NCI-H2227 (cell line): ENCODE measurements around the gene GPBAR1.

Source experiments
- DNase-seq: peaks from one replicate; lab custom pipeline; 2025; ENCODE audit not compliant: unreplicated experiment; lab: John Stamatoyannopoulos, UW

GPBAR1 gene

GRCh38 chr2:218244204-218244603, 16.6 kb upstream of the GPBAR1 start:
- no peak for DNase-seq

DNA sequence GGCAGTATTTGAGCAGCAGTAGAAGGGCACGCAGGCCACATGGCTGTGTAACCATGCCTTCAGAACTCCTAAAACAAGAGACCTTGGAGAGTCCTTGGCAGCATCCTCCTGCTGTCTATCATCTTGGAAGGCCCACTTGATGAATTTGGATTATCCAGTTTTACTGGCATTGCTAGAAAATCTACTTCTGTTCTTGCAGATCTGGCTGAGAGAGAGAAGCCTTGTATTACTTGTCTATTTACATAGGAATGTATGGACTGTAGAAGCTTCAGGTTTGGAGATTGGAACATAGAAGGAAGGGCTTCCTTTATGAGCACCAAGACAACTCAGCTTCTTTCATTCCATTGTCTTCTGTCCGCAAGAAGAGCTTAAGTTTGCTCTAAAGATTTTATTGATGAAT, 16.1 kb upstream of the GPBAR1 start:
- DNase-seq, result no peak

DNA sequence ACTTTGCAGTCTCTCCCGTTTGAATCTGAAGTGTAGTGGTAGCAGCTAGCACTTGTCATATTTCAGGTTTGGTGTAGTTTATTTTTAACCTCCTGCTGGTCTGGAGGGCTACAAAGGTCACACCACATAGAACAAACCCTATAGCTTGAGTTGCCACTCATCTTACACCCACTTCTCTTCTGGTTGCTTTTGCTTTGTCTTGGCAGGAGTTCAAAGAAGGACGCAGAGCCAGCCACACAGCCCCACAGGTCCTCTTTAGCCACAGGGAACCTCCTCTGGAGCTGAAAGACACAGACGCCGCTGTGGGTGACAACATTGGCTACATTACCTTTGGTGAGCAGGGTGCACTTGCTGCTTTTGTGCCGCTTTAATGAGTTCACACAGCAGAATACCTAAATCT, 15.6 kb upstream of the GPBAR1 start:
- no peak for DNase-seq

- DNase-seq, result no peak
Observed at GRCh38 chr2:218249691-218250090, 11.1 kb upstream of the GPBAR1 start.

DNA sequence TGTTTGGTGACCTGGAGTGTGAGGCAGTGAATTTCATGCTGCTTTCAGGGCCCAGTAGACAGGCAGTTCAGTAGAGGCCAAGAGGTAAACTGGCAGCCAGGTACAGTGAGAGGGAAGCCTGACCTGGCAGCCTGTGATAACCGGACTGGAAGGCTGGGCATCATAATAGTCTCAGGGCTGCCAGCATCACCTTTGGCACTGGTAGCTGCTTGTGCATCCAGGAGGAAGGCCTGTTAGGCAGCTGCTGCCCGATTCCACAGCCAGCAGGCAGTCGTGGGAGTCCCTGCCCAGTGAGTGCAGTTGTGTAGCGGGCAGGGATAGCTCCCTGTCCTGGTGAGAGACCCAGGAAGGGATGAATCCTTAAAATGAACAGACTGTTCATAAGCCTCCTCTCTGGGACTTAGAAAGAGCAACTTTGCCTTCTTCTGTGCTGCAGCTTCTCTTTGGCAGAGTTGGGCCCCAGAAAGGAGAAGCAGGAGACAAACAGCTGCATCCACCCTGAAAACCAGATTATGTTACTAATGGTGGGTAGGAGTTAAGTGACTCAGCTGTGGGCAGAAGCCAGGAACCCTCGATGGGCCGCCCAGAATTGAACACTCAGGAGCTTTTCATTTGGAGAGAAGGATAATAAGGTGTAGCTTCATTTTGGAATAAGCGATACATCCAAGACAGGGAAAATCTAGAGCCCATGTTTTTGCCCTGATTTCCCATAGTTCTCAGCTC, 8.1 kb upstream of the GPBAR1 start:
- no peak for DNase-seq

DNA sequence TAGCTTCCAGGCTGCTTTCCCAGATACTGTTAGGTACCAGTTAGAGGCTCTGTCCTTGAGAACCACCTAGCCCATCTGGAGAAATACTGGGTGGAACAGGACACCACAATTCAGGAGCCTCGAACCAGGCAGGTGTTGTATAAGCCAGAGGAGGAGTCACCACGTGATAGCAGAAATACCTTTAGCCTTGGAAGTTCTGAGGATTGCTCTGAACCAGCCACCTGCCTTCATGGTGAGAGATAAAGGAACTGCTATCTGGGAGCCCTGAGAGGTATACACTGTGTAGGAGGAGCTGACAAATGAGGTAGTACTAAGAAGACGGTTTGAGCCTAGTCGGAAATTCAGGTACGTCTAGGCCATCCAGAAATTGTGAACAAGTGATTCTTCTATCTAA, 7.6 kb upstream of the GPBAR1 start:
- DNase-seq, result no peak

GRCh38 chr2:218255446-218255845, 5.4 kb upstream of the GPBAR1 start:
- no peak for DNase-seq

GRCh38 chr2:218256612-218257350, 4.0 kb upstream of the GPBAR1 start:
- no peak for DNase-seq

DNA sequence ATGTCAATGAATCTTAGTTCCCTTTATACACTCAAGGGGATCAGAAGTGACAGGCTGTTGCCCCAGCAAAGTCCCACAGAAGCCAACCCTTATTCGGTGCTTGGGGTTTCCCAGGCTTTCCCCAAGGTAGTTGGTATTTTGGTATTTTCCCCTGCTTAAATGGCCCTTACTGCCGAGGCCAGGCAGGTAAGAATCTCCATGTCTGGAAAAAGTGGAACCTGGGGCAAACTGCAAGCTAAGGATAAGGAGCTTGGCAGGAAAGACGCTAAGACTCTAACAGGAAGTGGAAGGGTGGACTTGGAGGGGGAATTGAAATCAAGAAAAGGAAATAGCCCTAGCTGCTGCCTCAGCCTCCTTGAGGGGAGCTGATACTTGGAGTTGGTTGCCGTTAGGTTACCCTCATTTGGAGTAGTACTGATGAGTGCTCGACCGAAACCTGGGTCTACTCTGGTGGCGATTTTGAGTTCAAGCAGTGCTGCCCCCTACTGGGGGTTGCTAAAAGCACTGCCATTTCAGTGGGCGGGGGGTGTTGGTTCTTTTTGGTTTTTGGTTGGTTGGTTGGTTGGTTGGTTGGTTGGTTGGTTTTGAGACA, 3.3 kb upstream of the GPBAR1 start:
- DNase-seq, result no peak

DNA sequence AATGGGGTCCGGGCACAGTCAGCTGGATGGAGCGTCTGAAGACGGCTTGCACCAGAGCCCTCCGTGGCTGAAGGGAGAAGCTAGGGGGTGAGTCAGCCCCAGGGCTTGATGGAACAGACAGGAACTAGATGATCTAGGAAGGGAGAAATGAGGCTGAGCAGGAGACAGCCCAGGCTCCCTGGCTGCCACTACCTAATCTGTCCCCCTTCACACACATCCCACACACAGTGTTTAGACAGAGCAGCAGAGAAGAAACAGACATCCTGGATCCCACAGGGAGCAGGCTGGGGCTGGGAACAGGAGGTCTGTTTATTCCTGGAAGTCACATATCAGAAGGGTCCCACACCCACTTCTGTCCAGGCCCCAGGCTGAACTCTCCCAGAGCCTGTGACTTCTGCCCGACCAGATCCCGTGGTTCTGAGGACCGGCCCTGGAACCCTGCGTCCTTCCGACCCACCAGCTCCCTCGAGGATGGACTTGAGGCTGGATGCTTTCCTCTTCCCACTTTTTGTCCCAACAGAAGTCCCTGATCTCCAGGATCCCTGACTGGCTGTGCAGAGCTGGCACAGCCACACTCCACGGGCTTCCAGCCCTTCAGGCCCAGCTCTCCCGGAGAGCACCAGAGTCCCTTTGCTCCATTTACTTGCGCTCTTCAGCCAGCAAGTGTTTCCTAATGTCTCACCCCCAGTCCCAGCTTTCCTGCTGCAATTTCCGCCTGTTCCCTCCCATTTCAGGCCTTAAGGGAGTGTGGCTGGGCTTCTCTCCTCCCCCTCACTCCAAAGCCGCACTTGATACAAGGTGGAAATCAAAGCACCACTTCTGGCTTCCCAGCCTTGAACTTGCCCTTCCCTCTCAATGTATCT, 1.5 kb upstream of the GPBAR1 start:
- DNase-seq, result peak; percentile 31

DNA sequence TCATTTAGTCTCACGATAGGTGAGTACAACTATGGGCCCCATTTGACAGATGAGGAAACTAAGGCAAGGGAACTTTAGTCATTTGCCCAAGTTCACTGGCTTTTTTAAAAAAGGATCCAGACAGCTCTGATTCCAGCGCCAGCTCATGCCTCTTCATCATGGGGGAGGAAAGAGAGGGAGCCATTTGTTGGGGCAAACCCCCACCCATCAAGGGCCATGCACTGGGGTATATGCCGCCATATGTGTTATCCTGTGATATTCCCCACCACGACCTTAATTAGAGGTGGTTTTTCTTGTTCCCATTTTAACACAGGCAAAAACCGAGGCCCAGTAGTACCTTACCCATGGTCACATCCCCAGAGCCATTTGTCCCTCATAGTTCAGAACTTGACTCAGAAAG, 649 bp upstream of the GPBAR1 start:
- DNase-seq, result no peak

- peak; percentile 18 for DNase-seq
Observed at GRCh38 chr2:218261423-218262236, 815 bp downstream of the GPBAR1 start.

GRCh38 chr2:218262237-218262600, 1.4 kb downstream of the GPBAR1 start:
- DNase-seq, result no peak

DNA sequence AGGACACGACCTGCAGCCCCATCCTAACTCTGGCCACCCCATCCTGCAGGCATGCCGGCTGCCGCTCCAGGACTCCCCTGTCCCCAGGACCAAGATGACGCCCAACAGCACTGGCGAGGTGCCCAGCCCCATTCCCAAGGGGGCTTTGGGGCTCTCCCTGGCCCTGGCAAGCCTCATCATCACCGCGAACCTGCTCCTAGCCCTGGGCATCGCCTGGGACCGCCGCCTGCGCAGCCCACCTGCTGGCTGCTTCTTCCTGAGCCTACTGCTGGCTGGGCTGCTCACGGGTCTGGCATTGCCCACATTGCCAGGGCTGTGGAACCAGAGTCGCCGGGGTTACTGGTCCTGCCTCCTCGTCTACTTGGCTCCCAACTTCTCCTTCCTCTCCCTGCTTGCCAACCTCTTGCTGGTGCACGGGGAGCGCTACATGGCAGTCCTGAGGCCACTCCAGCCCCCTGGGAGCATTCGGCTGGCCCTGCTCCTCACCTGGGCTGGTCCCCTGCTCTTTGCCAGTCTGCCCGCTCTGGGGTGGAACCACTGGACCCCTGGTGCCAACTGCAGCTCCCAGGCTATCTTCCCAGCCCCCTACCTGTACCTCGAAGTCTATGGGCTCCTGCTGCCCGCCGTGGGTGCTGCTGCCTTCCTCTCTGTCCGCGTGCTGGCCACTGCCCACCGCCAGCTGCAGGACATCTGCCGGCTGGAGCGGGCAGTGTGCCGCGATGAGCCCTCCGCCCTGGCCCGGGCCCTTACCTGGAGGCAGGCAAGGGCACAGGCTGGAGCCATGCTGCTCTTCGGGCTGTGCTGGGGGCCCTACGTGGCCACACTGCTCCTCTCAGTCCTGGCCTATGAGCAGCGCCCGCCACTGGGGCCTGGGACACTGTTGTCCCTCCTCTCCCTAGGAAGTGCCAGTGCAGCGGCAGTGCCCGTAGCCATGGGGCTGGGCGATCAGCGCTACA, 2.1 kb downstream of the GPBAR1 start:
- no peak for DNase-seq

- DNase-seq, result no peak
Observed at GRCh38 chr2:218263817-218264641, 3.2 kb downstream of the GPBAR1 start.

GRCh38 chr2:218264773-218265561, 4.2 kb downstream of the GPBAR1 start:
- DNase-seq, result no peak

GRCh38 chr2:218265626-218266025, 4.8 kb downstream of the GPBAR1 start:
- no peak for DNase-seq
